ENCODE measurements around the gene PRPF19. TPM values are rescaled to one million over a fixed set of nuclear protein-coding genes. Genes with fewer than 3 reads are reported as not detected.

Gene PRPF19
- total RNA-seq, 4 donors from 2014 or later, result 65.0 to 90.2 (median 84.1) TPM

DNA sequence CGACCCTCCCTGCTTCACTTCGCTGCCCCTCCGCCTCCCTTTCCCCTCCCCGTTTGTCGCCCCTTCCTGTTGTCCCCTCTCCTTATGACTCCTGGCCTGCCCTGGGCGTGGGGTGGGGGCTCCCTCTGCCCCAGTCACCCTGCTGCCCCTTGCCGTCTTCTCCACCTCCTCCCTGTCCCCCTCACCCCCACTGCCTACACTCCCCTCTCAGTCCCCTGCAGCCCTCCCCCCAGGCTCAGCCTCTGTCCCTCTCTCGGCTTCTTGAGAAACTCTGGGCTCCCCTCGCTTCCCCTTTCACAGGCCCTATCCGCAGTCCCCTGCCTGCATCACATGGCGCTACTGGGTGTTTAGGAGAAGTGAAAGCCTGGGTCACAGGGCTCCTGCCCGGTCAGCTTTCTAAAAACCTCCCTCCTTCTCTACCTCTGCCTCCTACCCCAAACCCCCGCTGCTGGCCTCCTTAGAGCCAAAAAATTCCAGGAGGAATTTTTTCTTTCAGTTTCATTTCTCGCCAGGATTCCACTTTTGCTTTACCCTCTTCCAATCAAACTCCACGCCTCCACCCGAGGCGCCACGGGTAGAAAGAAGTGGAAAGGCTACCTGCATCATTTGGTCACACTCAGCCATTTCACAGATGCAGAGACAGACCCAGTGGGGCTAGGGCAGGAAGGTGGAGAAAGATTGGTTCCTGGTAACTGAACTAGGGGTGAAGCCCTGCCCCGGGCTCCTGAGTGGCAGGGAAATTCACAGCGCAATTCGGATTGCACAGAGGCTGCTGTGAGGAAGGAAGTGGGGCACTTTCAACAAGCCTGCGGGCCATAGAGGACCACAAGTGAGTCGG, 45.7 kb upstream of the PRPF19 start, which contains the start of gene SLC15A3:
Gene SLC15A3, minus strand, starts transcription at position 273 of the 838 bp plus-strand sequence. CDS start 625 bp downstream, outside the sequence.
- WGBS, 2 donors, result 11 to 22% methylated on average over 19 to 20 of the region's 23 CpGs
- peak within 1 kb of the TSS; percentile 69 to 87 (median 85) for H3K27ac ChIP-seq
- DNase-seq, result peak; percentile 65
- peaks cover 0 to 4% (median 0%) of the 10 kb centered on the region in 4 donors for H3K27me3 ChIP-seq
- H3K4me3 ChIP-seq, result peak within 1 kb of the TSS; percentile 22 to 69 (median 50)
- peak in 2 of 4 donors; percentile 12 to 16 for TF ChIP-seq POLR2A (IDR thresholded peaks at IDR 0.05)
- TF ChIP-seq, protein P1, sequence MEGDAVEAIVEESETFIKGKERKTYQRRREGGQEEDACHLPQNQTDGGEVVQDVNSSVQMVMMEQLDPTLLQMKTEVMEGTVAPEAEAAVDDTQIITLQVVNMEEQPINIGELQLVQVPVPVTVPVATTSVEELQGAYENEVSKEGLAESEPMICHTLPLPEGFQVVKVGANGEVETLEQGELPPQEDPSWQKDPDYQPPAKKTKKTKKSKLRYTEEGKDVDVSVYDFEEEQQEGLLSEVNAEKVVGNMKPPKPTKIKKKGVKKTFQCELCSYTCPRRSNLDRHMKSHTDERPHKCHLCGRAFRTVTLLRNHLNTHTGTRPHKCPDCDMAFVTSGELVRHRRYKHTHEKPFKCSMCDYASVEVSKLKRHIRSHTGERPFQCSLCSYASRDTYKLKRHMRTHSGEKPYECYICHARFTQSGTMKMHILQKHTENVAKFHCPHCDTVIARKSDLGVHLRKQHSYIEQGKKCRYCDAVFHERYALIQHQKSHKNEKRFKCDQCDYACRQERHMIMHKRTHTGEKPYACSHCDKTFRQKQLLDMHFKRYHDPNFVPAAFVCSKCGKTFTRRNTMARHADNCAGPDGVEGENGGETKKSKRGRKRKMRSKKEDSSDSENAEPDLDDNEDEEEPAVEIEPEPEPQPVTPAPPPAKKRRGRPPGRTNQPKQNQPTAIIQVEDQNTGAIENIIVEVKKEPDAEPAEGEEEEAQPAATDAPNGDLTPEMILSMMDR (IDR thresholded peaks at IDR 0.05), result no peak
- peaks cover 16 to 62% (median 24%) of the 10 kb centered on the region in 3 donors for H3K4me1 ChIP-seq
- H3K9me3 ChIP-seq, result no peaks in the 10 kb centered on the region
- intact Hi-C loops (cut with DNase I), result no loop called here
- H3K36me3 ChIP-seq, result no peaks in the 10 kb centered on the region

DNA sequence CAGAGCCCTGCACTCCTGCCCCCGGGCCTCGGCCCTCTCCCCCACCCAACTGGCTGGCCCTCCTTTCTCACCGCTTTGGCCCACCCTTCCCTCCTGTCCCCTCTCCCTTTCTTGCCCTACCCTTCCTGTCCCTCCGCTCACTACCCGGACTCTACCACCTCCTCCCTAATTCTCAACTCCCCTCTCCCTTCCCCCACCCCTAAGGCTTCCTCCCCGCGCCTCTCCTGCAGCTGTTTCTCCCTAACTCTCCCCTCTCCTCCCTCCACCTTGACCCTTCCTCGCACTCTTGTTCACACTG, 45.2 kb upstream of the PRPF19 start:
- no peaks in the 10 kb centered on the region for H3K9me3 ChIP-seq
- 25 to 37% methylated on average over 6 to 8 of the region's 8 CpGs for WGBS, 2 donors
- intact Hi-C loops (cut with DNase I), result no loop called here
- peaks cover 0 to 4% (median 0%) of the 10 kb centered on the region in 4 donors for H3K27me3 ChIP-seq
- DNase-seq, result no peak
- H3K27ac ChIP-seq, result peak overlapping the region; percentile 69 to 87 (median 85)
- H3K4me3 ChIP-seq, result peak overlapping the region; percentile 22 to 69 (median 50)
- H3K4me1 ChIP-seq, result peaks cover 16 to 62% (median 24%) of the 10 kb centered on the region in 3 donors
- H3K36me3 ChIP-seq, result peaks cover 0 to under 1% (median 0%) of the 10 kb centered on the region in 3 donors
- TF ChIP-seq, protein P1 (IDR thresholded peaks at IDR 0.05), result no peak
- no peak for TF ChIP-seq POLR2A (IDR thresholded peaks at IDR 0.05)

DNA sequence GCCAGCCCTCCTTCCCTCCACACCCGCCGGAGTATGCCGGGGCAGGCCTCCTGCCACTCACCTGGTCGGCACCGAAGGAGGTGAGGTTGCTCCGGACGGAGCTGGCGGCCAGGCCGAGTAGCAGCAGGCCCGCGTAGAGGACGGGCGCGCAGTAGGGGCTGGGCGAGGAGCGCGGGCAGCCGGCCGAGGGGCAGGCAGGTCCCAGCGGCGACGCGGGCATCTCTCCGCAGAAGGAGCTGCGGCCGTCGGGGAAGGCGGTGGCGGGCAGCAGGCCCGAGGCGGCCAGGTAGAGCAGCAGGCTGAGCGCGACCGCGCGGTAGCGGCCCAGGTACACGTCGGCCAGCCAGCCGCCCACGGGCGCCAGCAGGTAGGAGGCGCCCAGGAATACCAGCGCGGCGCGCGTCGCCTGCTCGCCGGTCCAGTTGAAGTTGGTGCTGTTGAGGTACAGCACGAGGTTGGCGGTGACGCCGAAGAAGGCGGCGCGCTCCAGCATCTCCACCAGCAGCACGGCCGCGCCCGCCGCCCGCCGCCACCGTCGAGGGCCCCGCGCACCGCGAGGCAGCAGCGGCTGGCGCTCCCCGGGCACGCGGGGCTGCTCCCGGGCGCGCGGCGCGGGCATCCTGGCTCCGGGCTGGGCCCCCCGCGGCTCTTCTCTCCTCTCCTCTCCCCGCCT, 44.7 kb upstream of the PRPF19 start:
- peak overlapping the region; percentile 69 to 87 (median 85) for H3K27ac ChIP-seq

DNA sequence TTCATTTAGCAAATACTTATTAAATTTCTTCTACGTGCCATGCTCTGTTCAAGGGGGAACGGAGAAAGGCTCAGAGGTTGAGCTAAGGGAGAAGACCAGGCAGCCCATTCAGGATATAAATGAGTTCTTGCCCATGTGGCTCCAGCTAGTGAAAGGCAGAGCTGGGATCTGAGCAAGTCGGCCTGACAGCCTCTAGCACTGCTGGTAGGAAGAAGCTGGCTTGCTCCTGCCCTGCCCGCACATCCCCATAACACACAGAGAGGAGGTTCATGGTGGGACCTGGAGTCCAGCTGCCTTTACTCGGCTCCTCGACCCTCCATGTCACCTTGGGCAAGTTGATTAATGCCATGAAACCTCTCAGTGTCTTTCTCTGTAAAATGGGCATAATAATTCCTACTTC, 43.6 kb upstream of the PRPF19 start:
- intact Hi-C loops (cut with DNase I), result no loop called here
- H3K4me1 ChIP-seq, result peaks cover 16 to 60% (median 24%) of the 10 kb centered on the region in 3 donors
- no peak overlapping the region for H3K27ac ChIP-seq
- no peaks in the 10 kb centered on the region for H3K9me3 ChIP-seq
- H3K36me3 ChIP-seq, result peaks cover 0 to 12% (median 5%) of the 10 kb centered on the region in 3 donors
- peak overlapping the region in 3 of 4 donors; percentile 49 to 69 (median 50) for H3K4me3 ChIP-seq
- 79 to 86% methylated on average over 5 to 6 of the region's 6 CpGs for WGBS, 2 donors
- H3K27me3 ChIP-seq, result peaks cover 0 to 4% (median 0%) of the 10 kb centered on the region in 4 donors
- DNase-seq, result no peak
- TF ChIP-seq, protein P1 (IDR thresholded peaks at IDR 0.05), result no peak
- TF ChIP-seq POLR2A (IDR thresholded peaks at IDR 0.05), result no peak

More for the DNA sequence above, 44.7 kb upstream of the PRPF19 start:
- peaks cover 0 to 5% (median 5%) of the 10 kb centered on the region in 3 donors for H3K36me3 ChIP-seq
- peaks cover 16 to 60% (median 24%) of the 10 kb centered on the region in 3 donors for H3K4me1 ChIP-seq
- 20 to 45% methylated on average over 2 to 4 of the region's 86 CpGs for WGBS, 2 donors
- H3K9me3 ChIP-seq, result no peaks in the 10 kb centered on the region
- peaks cover 0 to 4% (median 0%) of the 10 kb centered on the region in 4 donors for H3K27me3 ChIP-seq
- TF ChIP-seq POLR2A (IDR thresholded peaks at IDR 0.05), result no peak
- TF ChIP-seq, protein P1 (IDR thresholded peaks at IDR 0.05), result no peak
- peak overlapping the region; percentile 22 to 69 (median 50) for H3K4me3 ChIP-seq
- intact Hi-C loops (cut with DNase I), result no loop called here
- no peak for DNase-seq
